Activated T-helper 2 cell treated with anti-CD3 and anti-CD28 coated beads, Interferon-gamma antibody, Interleukin-2, Interleukin-4, amounts not matched to agents 10 μg/mL and 5 μg/mL and 100 μg/mL, durations not matched to agents 14 hours and 24 hours and 36 hours (primary cell): ENCODE results near the gene AGPAT3. TPM values are rescaled to one million over a fixed set of nuclear protein-coding genes. Genes with fewer than 3 reads are reported as not detected.
"Not testable (repeated sequence)": the region's sequence is repeated elsewhere in the genome, so short reads cannot be mapped to it uniquely, and the experiment has no call there.

Source experiments
- DNase-seq: peaks from one replicate; pipeline ENCODE4 v3.0.0; 2021; ENCODE audit warnings: low spot score
- H3K27ac Mint-ChIP-seq: one replicate; pipeline ENCODE4 v1.8.0; 2021; ENCODE audit warnings: mixed read lengths
- H3K27me3 Mint-ChIP-seq: one replicate; pipeline ENCODE4 v1.8.0; 2021; ENCODE audit warnings: low read depth, mixed read lengths
- H3K36me3 Mint-ChIP-seq: one replicate; pipeline ENCODE4 v1.8.0; 2021; ENCODE audit warnings: low read depth, mixed read lengths
- H3K4me1 Mint-ChIP-seq: one replicate; pipeline ENCODE4 v1.8.0; 2021; ENCODE audit warnings: low read depth, mixed read lengths
- H3K4me3 Mint-ChIP-seq: one replicate; pipeline ENCODE4 v1.8.0; 2021; ENCODE audit warnings: low read depth, mild to moderate bottlenecking, moderate library complexity, mixed read lengths
- H3K9me3 Mint-ChIP-seq: one replicate; pipeline ENCODE4 v1.8.0; 2021; ENCODE audit warnings: mixed read lengths
- intact Hi-C: fragments of 100-400 bp; cut with micrococcal nuclease; formaldehyde crosslinking; loops from one replicate; pipeline ENCODE4 v1.15.1; 2023
- total RNA-seq: library from RNA; stranded (reverse); gene quantifications from 2 replicates; pipeline ENCODE4 v1.2.3, GENCODE V29; 2022

The AGPAT3 gene, protein sequence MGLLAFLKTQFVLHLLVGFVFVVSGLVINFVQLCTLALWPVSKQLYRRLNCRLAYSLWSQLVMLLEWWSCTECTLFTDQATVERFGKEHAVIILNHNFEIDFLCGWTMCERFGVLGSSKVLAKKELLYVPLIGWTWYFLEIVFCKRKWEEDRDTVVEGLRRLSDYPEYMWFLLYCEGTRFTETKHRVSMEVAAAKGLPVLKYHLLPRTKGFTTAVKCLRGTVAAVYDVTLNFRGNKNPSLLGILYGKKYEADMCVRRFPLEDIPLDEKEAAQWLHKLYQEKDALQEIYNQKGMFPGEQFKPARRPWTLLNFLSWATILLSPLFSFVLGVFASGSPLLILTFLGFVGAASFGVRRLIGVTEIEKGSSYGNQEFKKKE
- total RNA-seq, result 126 and 134 TPM in 2 replicates

GRCh38 chr21:43864962-43865539 lies at the start of gene AGPAT3:
TSS of gene AGPAT3 (plus strand) at chr21:43865223. CDS start at chr21:43959682, 94,459 bp downstream.
- peak; percentile 25 for DNase-seq

GRCh38 chr21:43815991-43816390 lies 49.0 kb upstream of the AGPAT3 start:
- intact Hi-C loops, result no loop called here
- Mint-ChIP-seq H3K9me3 (peaks cover 7% of the 10 kb centered on the region), H3K27ac (no peak overlapping the region), H3K4me1 (peaks cover 7% of the 10 kb centered on the region), H3K36me3 (no peaks in the 10 kb centered on the region), H3K27me3 (no peaks in the 10 kb centered on the region), H3K4me3 (no peak overlapping the region)
- no peak for DNase-seq

More at GRCh38 chr21:43864962-43865539, at the start of gene AGPAT3:
- peaks cover 36% of the 10 kb centered on the region for H3K36me3 Mint-ChIP-seq
- peak within 1 kb of the TSS; percentile 94 for H3K27ac Mint-ChIP-seq
- peak within 1 kb of the TSS; percentile 90 for H3K4me3 Mint-ChIP-seq
- H3K4me1 Mint-ChIP-seq, result peaks cover 36% of the 10 kb centered on the region
- H3K9me3 Mint-ChIP-seq, result no peaks in the 10 kb centered on the region
- no peaks in the 10 kb centered on the region for H3K27me3 Mint-ChIP-seq
- intact Hi-C loops, result loop anchor here (5.0 kb wide), 1 partner anchor 53 kb away; no protein-coding TSS in a partner anchor

DNA sequence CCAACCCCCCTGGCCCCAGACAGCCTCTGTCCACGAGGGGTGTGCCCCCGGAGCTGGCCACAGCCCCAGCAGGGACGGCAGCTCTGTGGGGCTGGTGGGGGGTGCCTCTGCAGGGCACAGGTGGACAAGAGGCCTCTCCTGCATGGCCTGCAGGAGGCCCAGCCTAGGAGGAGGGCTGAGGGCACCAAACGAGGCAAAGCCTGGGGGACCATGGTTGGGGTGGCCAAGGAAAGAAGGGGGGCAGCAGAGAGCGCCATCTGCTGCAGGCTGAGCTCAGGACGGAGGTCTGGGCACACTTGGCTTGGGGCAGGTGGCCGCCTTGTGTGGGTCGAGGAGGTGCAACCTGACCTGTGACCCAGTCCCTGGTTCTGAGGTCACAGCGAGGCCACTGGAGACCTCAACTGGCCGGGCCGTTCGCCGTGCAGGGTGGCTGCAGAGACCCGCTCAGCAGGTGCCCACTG lies 48.4 kb upstream of the AGPAT3 start:
- Mint-ChIP-seq H3K4me3 (no peak overlapping the region), H3K9me3 (peaks cover 7% of the 10 kb centered on the region), H3K36me3 (no peaks in the 10 kb centered on the region), H3K27ac (no peak overlapping the region), H3K27me3 (no peaks in the 10 kb centered on the region), H3K4me1 (peaks cover 7% of the 10 kb centered on the region)
- DNase-seq, result no peak
- intact Hi-C loops, result no loop called here

- no peak for DNase-seq
- peaks cover 7% of the 10 kb centered on the region for H3K9me3 Mint-ChIP-seq
- H3K27me3 Mint-ChIP-seq, result no peaks in the 10 kb centered on the region
- intact Hi-C loops, result no loop called here
- peaks cover 7% of the 10 kb centered on the region for H3K4me1 Mint-ChIP-seq
- no peaks in the 10 kb centered on the region for H3K36me3 Mint-ChIP-seq
- no peak overlapping the region for H3K4me3 Mint-ChIP-seq
- H3K27ac Mint-ChIP-seq, result no peak overlapping the region
Measured at GRCh38 chr21:43817157-43818086, 47.6 kb upstream of the AGPAT3 start.

DNA sequence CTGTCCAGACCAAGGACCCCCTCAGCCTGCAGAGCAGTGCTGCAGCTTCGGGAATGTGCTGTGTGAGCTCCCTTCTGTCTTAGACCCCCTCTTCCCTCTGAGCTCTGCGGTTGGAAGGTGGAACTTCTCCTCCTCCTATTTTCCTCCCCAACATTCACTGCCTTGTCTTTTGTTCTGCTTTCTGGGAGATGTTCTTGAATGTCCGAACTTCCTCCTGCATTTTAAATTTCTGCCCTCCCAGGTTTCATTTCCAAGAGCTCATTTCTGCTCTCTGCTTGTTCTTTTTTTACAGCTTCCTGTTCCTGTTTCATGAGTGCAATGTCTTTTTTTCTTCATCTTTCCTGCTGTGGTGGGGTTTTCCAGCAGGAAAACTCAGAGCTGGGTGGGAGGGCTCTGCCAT lies 46.3 kb upstream of the AGPAT3 start:
- intact Hi-C loops, result no loop called here
- H3K36me3 Mint-ChIP-seq, result no peaks in the 10 kb centered on the region
- no peaks in the 10 kb centered on the region for H3K27me3 Mint-ChIP-seq
- H3K4me3 Mint-ChIP-seq, result no peak overlapping the region
- H3K9me3 Mint-ChIP-seq, result peaks cover 7% of the 10 kb centered on the region
- peaks cover 3% of the 10 kb centered on the region for H3K4me1 Mint-ChIP-seq
- no peak for DNase-seq
- no peak overlapping the region for H3K27ac Mint-ChIP-seq

DNA sequence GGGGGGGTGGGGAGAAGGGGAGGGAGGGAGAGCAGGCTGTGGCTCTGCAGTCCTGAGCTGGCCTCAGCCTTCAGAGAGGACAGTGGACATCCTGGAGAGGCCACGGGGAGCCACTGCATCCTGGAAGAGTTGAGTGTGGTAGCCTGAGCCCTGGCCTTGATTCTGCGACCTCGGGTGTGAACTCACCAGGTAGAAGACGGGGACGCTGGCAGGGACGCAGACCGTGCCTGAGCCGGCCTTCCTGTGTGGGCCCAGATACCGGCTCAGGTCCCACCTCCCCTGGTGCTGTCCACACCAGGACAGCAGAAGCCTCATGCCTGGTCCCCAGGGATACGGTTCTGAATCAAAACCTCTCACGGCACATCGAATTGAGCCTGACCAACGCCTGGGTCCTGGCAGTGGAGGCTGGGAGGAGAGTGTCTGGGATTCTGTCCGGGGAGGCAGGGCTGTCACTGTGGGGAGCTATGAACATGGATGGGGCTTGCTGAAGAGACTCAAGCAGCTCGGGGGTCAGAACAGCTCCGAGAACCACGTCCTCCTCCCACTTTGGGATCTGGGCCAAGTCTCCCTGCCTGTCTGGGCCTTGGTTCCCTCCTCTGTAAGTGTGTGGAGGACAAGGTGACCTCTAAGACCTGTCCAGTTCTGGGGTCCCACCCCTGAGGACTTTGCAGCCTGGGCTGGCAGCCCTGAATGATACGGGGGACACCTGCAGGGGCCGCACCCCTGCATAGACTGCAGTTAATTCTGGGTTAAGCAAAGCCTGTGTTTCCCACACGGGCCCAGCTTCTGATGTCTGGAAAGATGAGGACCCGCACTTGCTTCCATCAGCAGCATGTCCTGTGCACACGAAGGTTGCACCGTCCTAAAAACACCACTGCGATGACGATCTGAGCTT lies 45.3 kb upstream of the AGPAT3 start:
- Mint-ChIP-seq H3K27me3 (no peaks in the 10 kb centered on the region), H3K4me3 (no peak overlapping the region), H3K36me3 (no peaks in the 10 kb centered on the region), H3K4me1 (peaks cover 2% of the 10 kb centered on the region), H3K27ac (no peak overlapping the region), H3K9me3 (peaks cover 7% of the 10 kb centered on the region)
- DNase-seq, result no peak
- intact Hi-C loops, result no loop called here

DNA sequence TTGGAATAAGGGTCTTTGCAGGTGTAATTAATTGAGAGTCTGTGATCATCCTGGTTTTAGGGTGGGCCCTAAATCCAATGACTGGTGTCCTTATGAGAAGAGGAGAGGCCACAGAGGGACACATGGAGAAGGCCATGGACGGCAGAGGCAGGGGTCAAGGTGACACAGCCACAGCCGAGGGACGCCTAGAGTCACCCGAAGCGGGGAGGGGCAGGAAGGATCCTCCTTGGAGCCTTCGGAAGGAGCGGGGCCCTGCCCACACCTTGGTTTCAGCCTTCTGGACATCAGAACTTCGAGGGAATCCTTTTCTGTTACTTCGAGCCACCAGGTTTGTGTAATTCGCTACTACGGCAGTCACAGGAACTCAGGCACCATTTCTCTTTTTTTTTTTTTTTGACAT lies 44.6 kb upstream of the AGPAT3 start:
- Mint-ChIP-seq H3K27me3 (no peaks in the 10 kb centered on the region), H3K4me3 (no peak overlapping the region), H3K27ac (no peak overlapping the region), H3K36me3 (no peaks in the 10 kb centered on the region), H3K9me3 (peaks cover 7% of the 10 kb centered on the region), H3K4me1 (no peaks in the 10 kb centered on the region)
- intact Hi-C loops, result no loop called here
- DNase-seq, result no peak

- intact Hi-C loops, H3K36me3 Mint-ChIP-seq, H3K27me3 Mint-ChIP-seq, H3K9me3 Mint-ChIP-seq, H3K4me3 Mint-ChIP-seq, H3K4me1 Mint-ChIP-seq, H3K27ac Mint-ChIP-seq, DNase-seq: not testable (repeated sequence)
Measured at GRCh38 chr21:43822166-43822565, 42.9 kb upstream of the AGPAT3 start.

DNA sequence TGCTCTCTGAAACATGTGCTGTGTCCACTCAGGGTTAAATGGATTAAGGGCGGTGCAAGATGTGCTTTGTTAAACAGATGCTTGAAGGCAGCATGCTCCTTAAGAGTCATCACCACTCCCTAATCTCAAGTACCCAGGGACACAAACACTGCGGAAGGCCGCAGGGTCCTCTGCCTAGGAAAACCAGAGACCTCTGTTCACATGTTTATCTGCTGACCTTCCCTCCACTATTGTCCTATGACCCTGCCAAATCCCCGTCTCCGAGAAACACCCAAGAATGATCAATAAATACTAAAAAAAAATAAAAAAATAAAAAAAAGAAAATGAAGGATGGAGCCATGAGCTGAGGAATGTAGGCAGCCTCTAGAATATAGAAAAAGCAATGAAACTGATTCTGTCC lies 42.3 kb upstream of the AGPAT3 start:
- intact Hi-C loops, H3K36me3 Mint-ChIP-seq, H3K9me3 Mint-ChIP-seq, H3K27ac Mint-ChIP-seq, H3K27me3 Mint-ChIP-seq, DNase-seq, H3K4me3 Mint-ChIP-seq, H3K4me1 Mint-ChIP-seq: not testable (repeated sequence)

DNA sequence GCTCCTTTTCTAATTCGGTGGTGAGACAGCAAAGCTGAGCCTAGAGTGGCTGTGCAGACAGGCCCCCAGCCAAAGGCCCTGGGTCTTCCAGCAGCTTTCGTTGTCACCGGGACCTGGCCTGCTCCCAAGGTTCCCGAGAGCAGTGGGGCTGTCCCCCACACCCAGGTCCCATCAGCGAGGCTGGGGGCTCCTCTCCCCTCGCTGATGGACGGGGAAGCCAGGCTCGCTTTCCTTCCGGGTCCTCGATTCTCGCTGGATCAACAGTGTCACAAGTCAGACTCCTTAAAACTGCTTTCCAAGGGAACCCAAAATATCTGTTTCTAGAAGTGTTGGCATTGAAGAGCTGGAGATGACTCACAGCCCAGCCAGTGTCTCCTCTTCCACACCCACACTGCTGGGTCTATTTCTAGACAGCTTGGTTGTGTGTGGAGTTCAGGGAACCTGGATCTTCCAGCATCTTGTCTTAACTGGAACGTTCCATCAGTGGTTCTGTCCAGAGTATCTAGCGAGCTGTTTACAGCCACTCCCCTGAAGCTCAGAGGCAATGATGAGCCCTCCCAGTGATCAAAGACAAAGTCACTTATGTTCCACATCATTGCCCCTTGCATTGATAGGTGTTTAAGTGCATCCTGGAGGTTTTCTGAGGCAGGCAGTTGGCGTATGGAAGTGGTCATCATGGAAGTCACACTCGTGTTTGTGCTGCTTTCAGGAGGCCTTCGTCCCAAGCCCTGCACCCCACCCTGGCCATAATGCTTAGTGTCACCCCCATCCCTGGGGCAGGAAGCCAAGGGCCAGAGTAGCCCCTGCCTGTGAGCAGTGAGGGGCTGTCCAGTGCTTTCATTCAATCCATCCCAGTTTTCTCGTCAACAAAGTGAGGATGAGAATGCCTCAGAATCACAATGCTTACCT lies 40.4 kb upstream of the AGPAT3 start:
- intact Hi-C loops, result no loop called here
- H3K4me3 Mint-ChIP-seq, result no peak overlapping the region
- peaks cover 4% of the 10 kb centered on the region for H3K4me1 Mint-ChIP-seq
- H3K9me3 Mint-ChIP-seq, result no peaks in the 10 kb centered on the region
- no peak for DNase-seq
- H3K27me3 Mint-ChIP-seq, result peaks cover 4% of the 10 kb centered on the region
- H3K27ac Mint-ChIP-seq, result no peak overlapping the region
- no peaks in the 10 kb centered on the region for H3K36me3 Mint-ChIP-seq

- no peak for DNase-seq
- Mint-ChIP-seq H3K27me3 (peaks cover 5% of the 10 kb centered on the region), H3K9me3 (no peaks in the 10 kb centered on the region), H3K4me1 (peaks cover 4% of the 10 kb centered on the region), H3K27ac (no peak overlapping the region), H3K4me3 (no peak overlapping the region), H3K36me3 (no peaks in the 10 kb centered on the region)
- intact Hi-C loops, result no loop called here
Measured at GRCh38 chr21:43825242-43825935, 39.6 kb upstream of the AGPAT3 start.
